Stimulated activated CD8-positive, alpha-beta memory T cell treated with anti-CD3 and anti-CD28 coated beads, Interleukin-15, amount 100 ng/mL, for 4 hours (primary cell): ENCODE results near the gene ITPRIPL1.

Experiments
- DNase-seq, 2 donors: peaks; one replicate each; pipeline ENCODE4 v3.0.0-alpha.2; 2020; ENCODE audit warnings: low read depth in 2 of 2

Gene ITPRIPL1

GRCh38 chr2:96323849-96324248 is 1.3 kb upstream of the ITPRIPL1 start:
- no peak for DNase-seq

- no peak for DNase-seq
Measured at GRCh38 chr2:96324721-96325040, 436 bp upstream of the ITPRIPL1 start.

GRCh38 chr2:96325884-96326255 is 753 bp downstream of the ITPRIPL1 start:
- peak in 1 of 2 donors; percentile 13 for DNase-seq

GRCh38 chr2:96326564-96326963 is 1.4 kb downstream of the ITPRIPL1 start:
- DNase-seq: no peak

GRCh38 chr2:96326990-96327820 is 2.1 kb downstream of the ITPRIPL1 start:
- no peak for DNase-seq

GRCh38 chr2:96329456-96329855 is 4.3 kb downstream of the ITPRIPL1 start:
- no peak for DNase-seq

- no peak for DNase-seq
Measured at GRCh38 chr2:96329874-96330273, 4.8 kb downstream of the ITPRIPL1 start.

- no peak for DNase-seq
Measured at GRCh38 chr2:96330407-96330806, 5.3 kb downstream of the ITPRIPL1 start.

- no peak for DNase-seq
Measured at GRCh38 chr2:96333708-96334107, 8.6 kb downstream of the ITPRIPL1 start.

- DNase-seq: no peak
Measured at GRCh38 chr2:96336104-96336775, 11.1 kb downstream of the ITPRIPL1 start.

- no peak for DNase-seq
Measured at GRCh38 chr2:96336873-96337272, 11.8 kb downstream of the ITPRIPL1 start.

GRCh38 chr2:96340493-96341414 is 15.6 kb downstream of the ITPRIPL1 start:
- no peak for DNase-seq

- no peak for DNase-seq
Measured at GRCh38 chr2:96341641-96342040, 16.5 kb downstream of the ITPRIPL1 start.

GRCh38 chr2:96342085-96342484 is 17.0 kb downstream of the ITPRIPL1 start:
- no peak for DNase-seq

- DNase-seq: no peak
Measured at GRCh38 chr2:96344011-96344410, 18.9 kb downstream of the ITPRIPL1 start.

- no peak for DNase-seq
Measured at GRCh38 chr2:96345438-96345837, 20.3 kb downstream of the ITPRIPL1 start.

GRCh38 chr2:96345868-96346462 is 20.8 kb downstream of the ITPRIPL1 start:
- DNase-seq: no peak

GRCh38 chr2:96347395-96347794 is 22.3 kb downstream of the ITPRIPL1 start:
- no peak for DNase-seq

- no peak for DNase-seq
Measured at GRCh38 chr2:96353032-96353561, 28.0 kb downstream of the ITPRIPL1 start.

GRCh38 chr2:96353606-96354101 is 28.5 kb downstream of the ITPRIPL1 start:
- DNase-seq: no peak

- no peak for DNase-seq
Measured at GRCh38 chr2:96354492-96354891, 29.4 kb downstream of the ITPRIPL1 start.
